ENCODE results near the gene FAT3. TPM values are rescaled to one million over a fixed set of nuclear protein-coding genes. Genes with fewer than 3 reads are reported as not detected.

Gene FAT3
- total RNA-seq (2014; rRNA removed; shearing (Covaris generic)) = under 0.01 TPM in 1 of 2 replicates, not detected in the other

GRCh38 chr11:92224407-92225124 is at the start of gene FAT3:
TSS of gene FAT3 (plus strand) at chr11:92224818. CDS start at chr11:92352113, 127,295 bp downstream.
- DNase-seq (ENCODE audit: low spot score) = no peak
- in situ Hi-C loops (cut with HindIII; ENCODE audit: low sequenced_read_pairs) = no loop called here

DNA sequence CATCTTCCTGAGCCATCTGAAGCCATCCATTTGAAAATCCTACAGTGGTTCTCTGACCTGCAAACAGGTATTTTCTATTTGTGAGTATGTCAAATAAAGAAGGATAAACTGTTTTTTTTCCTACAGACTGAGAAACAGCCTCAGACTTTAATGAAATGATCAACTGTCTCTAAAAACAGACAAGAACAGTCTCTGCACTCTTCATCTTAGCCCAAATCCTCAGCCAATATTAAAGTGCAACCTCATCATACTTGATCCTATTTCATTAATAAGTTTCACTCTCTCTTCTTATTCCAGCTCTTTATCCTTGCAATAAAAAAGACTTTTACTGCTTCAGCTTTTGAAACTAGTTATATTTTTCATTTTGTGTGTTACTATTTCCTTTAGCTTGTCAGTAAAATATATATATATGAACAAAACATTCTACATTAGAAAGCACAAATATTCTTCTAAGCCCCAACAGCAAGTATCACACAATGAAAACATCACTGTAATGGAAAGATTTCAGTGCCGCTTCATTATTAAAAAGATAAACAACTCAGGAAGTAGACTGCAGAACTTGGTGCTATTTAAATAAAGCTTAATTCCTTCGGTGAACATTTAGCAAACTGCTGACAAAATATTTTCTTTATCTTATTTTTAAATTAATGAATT is 45.5 kb upstream of the FAT3 start:
- in situ Hi-C loops (cut with HindIII; ENCODE audit: low sequenced_read_pairs) = no loop called here
- DNase-seq (ENCODE audit: low spot score) = no peak

- in situ Hi-C loops (cut with HindIII; ENCODE audit: low sequenced_read_pairs) = no loop called here
- no peak for DNase-seq (ENCODE audit: low spot score)
These were observed 44.4 kb upstream of the FAT3 start for GRCh38 chr11:92180226-92180625.

DNA sequence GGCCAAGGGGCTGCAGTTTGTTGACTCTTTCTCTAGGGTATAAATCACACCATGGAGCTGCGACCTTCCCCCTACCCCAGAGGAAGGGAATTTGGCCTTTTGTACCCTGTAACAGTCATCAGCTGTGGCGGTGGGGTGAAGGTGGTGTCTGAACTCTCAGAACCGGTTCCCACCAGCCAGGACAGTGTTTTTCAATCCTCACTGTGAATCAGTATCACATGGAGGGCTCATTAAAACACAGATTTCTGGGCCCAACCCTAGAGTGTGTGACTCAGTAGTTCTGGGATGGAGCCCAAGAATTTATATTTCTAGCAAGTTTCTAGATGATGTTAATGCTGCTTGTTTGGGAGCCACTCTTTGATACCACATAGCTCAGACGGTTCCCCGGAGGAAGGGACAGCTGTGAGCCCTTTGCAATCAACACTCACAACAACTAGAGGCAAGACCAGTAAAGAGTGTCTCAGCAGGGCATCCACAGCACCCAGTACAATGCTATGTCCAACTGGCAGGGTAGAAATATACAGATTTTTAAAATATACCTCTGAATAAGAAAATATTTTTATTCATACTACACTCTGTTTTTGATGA is 43.9 kb upstream of the FAT3 start:
- in situ Hi-C loops (cut with HindIII; ENCODE audit: low sequenced_read_pairs) = no loop called here

GRCh38 chr11:92190535-92191206 is 33.9 kb upstream of the FAT3 start:
- in situ Hi-C loops (cut with HindIII; ENCODE audit: low sequenced_read_pairs) = no loop called here
- DNase-seq (ENCODE audit: low spot score) = no peak

More for the DNA sequence above, 43.9 kb upstream of the FAT3 start:
- no peak for DNase-seq (ENCODE audit: low spot score)

- DNase-seq (ENCODE audit: low spot score) = no peak
- in situ Hi-C loops (cut with HindIII; ENCODE audit: low sequenced_read_pairs) = no loop called here
These were observed 32.5 kb upstream of the FAT3 start for GRCh38 chr11:92192141-92192540.

GRCh38 chr11:92198268-92198667 is 26.4 kb upstream of the FAT3 start:
- DNase-seq (ENCODE audit: low spot score) = no peak
- in situ Hi-C loops (cut with HindIII; ENCODE audit: low sequenced_read_pairs) = no loop called here

DNA sequence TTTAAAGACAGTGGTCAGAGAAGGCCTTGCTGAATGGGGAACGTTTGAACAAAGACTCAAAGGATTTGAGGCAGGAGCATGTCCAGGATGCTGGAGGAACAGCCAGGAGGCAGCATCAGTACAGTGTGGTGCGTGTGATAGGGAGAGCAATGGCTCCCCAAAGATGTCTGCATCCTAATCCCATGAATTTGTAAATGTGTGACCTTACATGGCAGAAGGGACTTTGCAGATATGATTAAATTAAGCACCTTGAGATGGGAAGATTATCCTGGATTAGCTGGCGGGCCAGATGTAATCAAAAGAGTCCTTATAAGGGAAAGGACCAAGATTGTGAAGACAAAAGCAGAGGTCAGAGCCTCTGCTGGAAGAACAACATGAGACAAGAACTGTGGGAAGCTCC is 24.6 kb upstream of the FAT3 start:
- DNase-seq (ENCODE audit: low spot score) = no peak
- in situ Hi-C loops (cut with HindIII; ENCODE audit: low sequenced_read_pairs) = no loop called here

- in situ Hi-C loops (cut with HindIII; ENCODE audit: low sequenced_read_pairs) = no loop called here
- no peak for DNase-seq (ENCODE audit: low spot score)
These were observed 19.9 kb upstream of the FAT3 start for GRCh38 chr11:92204731-92205130.

DNA sequence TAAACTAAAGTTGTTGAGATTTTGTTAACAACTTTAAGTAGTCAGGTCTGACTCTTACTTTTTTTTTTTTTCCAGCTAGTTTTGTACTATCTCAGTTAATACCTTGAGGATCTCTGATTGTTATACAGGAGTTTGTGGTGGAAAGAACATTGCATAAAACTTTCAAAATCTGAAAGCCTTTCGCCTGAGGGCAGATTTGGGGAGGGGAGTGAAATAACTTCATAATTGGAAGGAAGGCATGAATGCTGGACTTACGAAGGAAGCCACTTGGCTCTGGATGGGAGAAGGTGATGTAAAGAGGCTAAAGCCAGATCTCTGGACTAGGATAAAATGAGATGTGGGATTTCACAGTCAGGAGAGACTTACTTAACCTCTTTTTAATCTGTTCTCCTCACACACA is 18.2 kb upstream of the FAT3 start:
- no peak for DNase-seq (ENCODE audit: low spot score)
- in situ Hi-C loops (cut with HindIII; ENCODE audit: low sequenced_read_pairs) = no loop called here

DNA sequence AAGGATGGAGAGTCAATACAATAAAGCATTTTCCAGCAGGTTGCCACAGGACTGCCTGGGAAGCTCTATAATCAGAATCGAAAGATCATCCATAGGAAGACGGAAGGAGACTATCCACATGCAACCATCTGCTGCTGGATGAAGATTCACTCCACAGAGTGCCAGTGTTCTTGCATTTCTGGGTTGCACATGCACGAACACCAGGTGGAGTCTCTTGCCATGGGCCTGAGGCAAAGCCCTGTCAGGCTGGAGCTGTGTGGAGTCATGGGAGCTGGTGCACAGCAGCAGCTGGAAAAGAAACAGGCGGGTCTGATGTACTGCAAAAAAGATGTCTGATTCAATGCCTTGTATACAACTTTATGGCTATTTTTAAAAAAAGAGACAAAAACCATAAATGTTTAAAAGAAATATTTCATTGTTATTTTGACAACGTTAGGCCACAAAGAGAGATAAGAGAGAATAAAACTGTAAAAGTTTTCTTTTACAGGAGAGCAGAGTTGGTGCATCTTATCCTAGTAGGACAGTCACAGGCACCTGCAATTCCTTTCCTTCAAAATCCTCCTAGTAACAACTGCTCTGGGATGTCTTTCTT is 12.9 kb upstream of the FAT3 start:
- in situ Hi-C loops (cut with HindIII; ENCODE audit: low sequenced_read_pairs) = no loop called here
- no peak for DNase-seq (ENCODE audit: low spot score)

GRCh38 chr11:92212530-92212929 is 12.1 kb upstream of the FAT3 start:
- no peak for DNase-seq (ENCODE audit: low spot score)
- in situ Hi-C loops (cut with HindIII; ENCODE audit: low sequenced_read_pairs) = no loop called here

GRCh38 chr11:92216789-92217188 is 7.8 kb upstream of the FAT3 start:
- in situ Hi-C loops (cut with HindIII; ENCODE audit: low sequenced_read_pairs) = no loop called here
- no peak for DNase-seq (ENCODE audit: low spot score)

GRCh38 chr11:92219476-92219875 is 5.1 kb upstream of the FAT3 start:
- in situ Hi-C loops (cut with HindIII; ENCODE audit: low sequenced_read_pairs) = no loop called here
- DNase-seq (ENCODE audit: low spot score) = no peak

GRCh38 chr11:92222701-92223100 is 1.9 kb upstream of the FAT3 start:
- in situ Hi-C loops (cut with HindIII; ENCODE audit: low sequenced_read_pairs) = no loop called here

DNA sequence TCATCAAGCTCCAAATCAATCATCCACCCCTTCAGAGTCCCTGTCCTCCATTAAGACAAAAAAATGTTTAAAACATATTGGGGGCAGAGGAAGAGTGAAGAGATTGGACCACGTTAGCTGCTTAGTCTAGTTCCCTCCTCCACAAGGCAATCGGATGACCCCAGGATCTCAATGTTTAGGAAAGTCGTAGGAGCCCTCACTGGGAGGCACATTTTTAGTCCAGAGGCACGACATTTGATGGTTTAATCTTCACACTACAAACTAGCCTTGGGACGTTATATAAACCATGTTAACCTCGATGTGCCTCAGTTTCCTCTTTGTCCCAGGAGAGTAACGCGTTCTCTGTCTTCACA is 588 bp upstream of the FAT3 start:
- in situ Hi-C loops (cut with HindIII; ENCODE audit: low sequenced_read_pairs) = no loop called here
- DNase-seq (ENCODE audit: low spot score) = no peak

More at GRCh38 chr11:92222701-92223100, 1.9 kb upstream of the FAT3 start:
- DNase-seq (ENCODE audit: low spot score) = no peak

- DNase-seq (ENCODE audit: low spot score) = no peak
- in situ Hi-C loops (cut with HindIII; ENCODE audit: low sequenced_read_pairs) = no loop called here
These were observed 528 bp downstream of the FAT3 start for GRCh38 chr11:92225125-92225567.

- in situ Hi-C loops (cut with HindIII; ENCODE audit: low sequenced_read_pairs) = no loop called here
- no peak for DNase-seq (ENCODE audit: low spot score)
These were observed 1.1 kb downstream of the FAT3 start for GRCh38 chr11:92225568-92226330.
